Psoas muscle (tissue), 8 donors: Measurements from ENCODE around the gene SEMA7A. TPM values are rescaled to one million over a fixed set of nuclear protein-coding genes. Genes with fewer than 3 reads are reported as not detected.
A peak's percentile ranks its signal among the peaks of the same experiment; 100 is the strongest.
"Not testable (repeated sequence)": the region's sequence is repeated elsewhere in the genome, so short reads cannot be mapped to it uniquely, and the experiment has no call there.

Experiments
- ATAC-seq, 4 donors: fragments of 200-7000 bp; cut with Tn5 transposase; one replicate each; pipeline ENCODE4 v1.9.1; 2020; ENCODE audit warnings: moderate library complexity in 3 of 4, mild to moderate bottlenecking in 2 of 4
- DNase-seq, 2 donors: peaks; one replicate each; pipeline ENCODE4 v3.0.0-alpha.2; 2020
- H3K27ac ChIP-seq: fragments of 200-600 bp; one replicate; pipeline ENCODE4 v1.8.0; 2022
- H3K27me3 ChIP-seq, 3 donors: fragments of 200-600 bp in 1 of 3; one replicate each; pipeline versions ENCODE4 v1.6.1 to v1.8.0; 2013 to 2022; ENCODE audit warnings: low read length in 2 of 3, mild to moderate bottlenecking in 2 of 3, moderate library complexity in 1 of 3; ENCODE audit not compliant: insufficient read depth in 3 of 3
- H3K36me3 ChIP-seq, 2 donors: fragments of 200-600 bp in 1 of 2; one replicate each; pipeline versions ENCODE4 v1.6.1 to v1.8.0; 2013 to 2022; ENCODE audit warnings: low read depth in 1 of 2, mild to moderate bottlenecking in 1 of 2, moderate library complexity in 1 of 2; ENCODE audit not compliant: insufficient read depth in 1 of 2
- H3K4me1 ChIP-seq: fragments of 200-600 bp; one replicate; pipeline ENCODE4 v1.8.0; 2022
- H3K4me3 ChIP-seq: fragments of 200-600 bp; one replicate; pipeline ENCODE4 v1.8.0; 2022; ENCODE audit warnings: mild to moderate bottlenecking
- H3K9me3 ChIP-seq: fragments of 200-600 bp; one replicate; pipeline ENCODE4 v1.8.0; 2022
- CTCF ChIP-seq: fragments of 200-600 bp; IDR thresholded peaks from one replicate; pipeline ENCODE4 v1.8.0; 2022; ENCODE audit warnings: antibody characterized with exemption
- WGBS, 3 donors: extraction: QIAGEN DNeasy Blood & Tissue Kit; methylation state at CpG; one replicate each; pipeline versions ENCODE4 v1.1.6 to v1.1.7; 2013; 5-methylcytosine and 5-hydroxymethylcytosine counted together
- intact Hi-C, 2 donors: fragments of 100-400 bp; cut with DNase I; formaldehyde crosslinking; loops; one replicate each; pipeline versions ENCODE4 v1.11.0 to v1.14.2; 2022
- polyA plus RNA-seq, 3 donors: library from polyadenylated mRNA; stranded (reverse); fragments of 200-250 nt; gene quantifications; one replicate each; pipeline ENCODE4 v1.2.3, GENCODE V29; 2013
- total RNA-seq, 4 donors: library from RNA; stranded (reverse); fragmentation: NEBNext Ultra II Directional in 2 of 4; extraction: Animal tissue kit (Norgen Biotek cat#: 25700) in 2 of 4; gene quantifications; one replicate each; pipeline versions ENCODE4 v1.2.1 to v1.2.4, GENCODE V29; 2021 to 2023
- donor health status: healthy with polysubstance abuse.
- donor health status: DM: no; HTN: no; CAD: no; lungs with moderate emphysema.
- donor health status: Bipolar disorder and iron deficiency.
- donor health status: healthy.
- donor health status: DM: yes; HTN: yes; CAD: no.
- donor health status: DM: no; HTN: no; CAD: no.
- donor health status: DM: no; HTN: no; CAD: no.
- donor health status: DM: yes; HTN: yes; CAD: no.

Gene SEMA7A
- total and polyA plus RNA-seq, 7 donors, result 0.44 to 2.0 (median 1.2) TPM

- DNase-seq (no peak), ATAC-seq (peak in 1 of 4 donors; percentile 11)
- Histone ChIP-seq H3K4me1 (no peaks in the 10 kb centered on the region), H3K9me3 (no peaks in the 10 kb centered on the region), H3K27me3 (peaks cover 0 to 20% (median 0%) of the 10 kb centered on the region in 3 donors), H3K27ac (no peak overlapping the region), H3K36me3 (no peaks in the 10 kb centered on the region), H3K4me3 (peak overlapping the region; percentile 79)
- TF ChIP-seq CTCF, result no peak
- intact Hi-C loops, result no loop called here
- WGBS, 3 donors, result 78 to 82% (median 81%) methylated on average over 12 of the region's 12 CpGs
Measured at GRCh38 chr15:74364936-74365597, 68.7 kb downstream of the SEMA7A start.

- DNase-seq (no peak), ATAC-seq (no peak)
- H3K27me3 ChIP-seq, result peaks cover 0 to 16% (median 0%) of the 10 kb centered on the region in 3 donors
- no peak for TF ChIP-seq CTCF
- H3K4me3 ChIP-seq, result no peak overlapping the region
- no peaks in the 10 kb centered on the region for H3K36me3 ChIP-seq
- 88 to 93% (median 90%) methylated on average over 1 of the region's 1 CpG for WGBS, 3 donors
- intact Hi-C loops, result no loop called here
- no peak overlapping the region for H3K27ac ChIP-seq
- H3K4me1 ChIP-seq, result no peaks in the 10 kb centered on the region
- no peaks in the 10 kb centered on the region for H3K9me3 ChIP-seq
Measured at GRCh38 chr15:74362482-74362881, 71.3 kb downstream of the SEMA7A start.

GRCh38 chr15:74360855-74361254 lies 72.9 kb downstream of the SEMA7A start:
- not testable (repeated sequence) for DNase-seq, ATAC-seq
- WGBS, 3 donors, result 23 to 41% (median 39%) methylated on average over 1 of the region's 1 CpG

GRCh38 chr15:74359376-74359775 lies 74.4 kb downstream of the SEMA7A start:
- H3K27me3 ChIP-seq, H3K4me3 ChIP-seq, intact Hi-C loops, DNase-seq, H3K36me3 ChIP-seq, H3K9me3 ChIP-seq, H3K4me1 ChIP-seq, H3K27ac ChIP-seq, ATAC-seq: not testable (repeated sequence)
- 60 to 62% (median 61%) methylated on average over 6 of the region's 6 CpGs for WGBS, 3 donors

More at GRCh38 chr15:74360855-74361254, 72.9 kb downstream of the SEMA7A start:
- H3K27ac ChIP-seq, H3K9me3 ChIP-seq, H3K4me3 ChIP-seq, H3K4me1 ChIP-seq, intact Hi-C loops, H3K36me3 ChIP-seq: not testable (repeated sequence)
- peaks cover 0 to 15% (median 0%) of the 10 kb centered on the region in 3 donors for H3K27me3 ChIP-seq

Other genes with a start within 250 kb of the SEMA7A start
- not detected for gene STRA6, start 231.2 kb downstream of the SEMA7A start, total RNA-seq
- under 1 TPM in 1 of 3 donors, not detected in 2; 0.05 TPM for gene STRA6, start 231.2 kb downstream of the SEMA7A start, polyA plus RNA-seq
- not detected for gene CCDC33, start 197.6 kb downstream of the SEMA7A start, total RNA-seq
- under 1 TPM in 2 of 3 donors, not detected in 1; 0.01 to 0.03 TPM for gene CCDC33, start 197.6 kb downstream of the SEMA7A start, polyA plus RNA-seq
- 1 to 10 TPM in 2 of 4 donors, under 1 TPM in 2; 0.61 to 5.0 (median 2.2) TPM for gene CYP11A1, start 66.3 kb downstream of the SEMA7A start, total RNA-seq
- under 1 TPM; 0.14 to 0.24 (median 0.18) TPM for gene CYP11A1, start 66.3 kb downstream of the SEMA7A start, polyA plus RNA-seq
- 10 to 100 TPM; 52.3 to 72.7 (median 59.7) TPM for gene UBL7, start 27.2 kb upstream of the SEMA7A start, total RNA-seq
- gene UBL7, start 27.2 kb upstream of the SEMA7A start, polyA plus RNA-seq, result 10 to 100 TPM; 45.5 to 91.7 (median 62.8) TPM
- 1 to 10 TPM; 1.8 to 4.7 (median 2.9) TPM for gene ARID3B, start 107.3 kb upstream of the SEMA7A start, total RNA-seq
- 1 to 10 TPM; 2.5 to 5.5 (median 4.7) TPM for gene ARID3B, start 107.3 kb upstream of the SEMA7A start, polyA plus RNA-seq
- gene CLK3, start 181.9 kb upstream of the SEMA7A start, total RNA-seq, result 10 to 100 TPM; 40.9 to 57.5 (median 46.5) TPM
- gene CLK3, start 181.9 kb upstream of the SEMA7A start, polyA plus RNA-seq, result 10 to 100 TPM; 36.6 to 61.8 (median 51.6) TPM